WTC11 (cell line): Measurements from ENCODE around the gene IGF2BP1. TPM values are rescaled to one million over a fixed set of nuclear protein-coding genes. Genes with fewer than 3 reads are reported as not detected.

ENCODE experiments used
- ATAC-seq: fragments of 200-7000 bp; cut with Tn5 transposase; 2 replicates; pipeline ENCODE4 v1.10.0; 2021; ENCODE audit warnings: mild to moderate bottlenecking, moderate library complexity
- CTCF ChIA-PET: fragments of 300-600 bp; sonication (Branson Sonifier 250); formaldehyde crosslinking; loops from one replicate; lab custom pipeline; 2021; ENCODE audit warnings: antibody characterized with exemption; lab: Charles Lee
- POLR2A ChIA-PET: fragments of 350-600 bp; sonication (Branson Sonifier 250); formaldehyde crosslinking; loops from one replicate; lab custom pipeline; 2021; ENCODE audit warnings: antibody characterized with exemption; lab: Charles Lee
- DNase-seq: peaks from one replicate; pipeline ENCODE4 v3.0.0; 2021; ENCODE audit warnings: low spot score
- H3K27ac Mint-ChIP-seq: 2 replicates; pipeline ENCODE4 v1.8.0; 2021; ENCODE audit warnings: mixed read lengths
- H3K27me3 Mint-ChIP-seq: 2 replicates; pipeline ENCODE4 v1.8.0; 2021; ENCODE audit warnings: low read depth, mild to moderate bottlenecking, moderate library complexity, mixed read lengths
- H3K36me3 Mint-ChIP-seq: 2 replicates; pipeline ENCODE4 v1.8.0; 2021; ENCODE audit warnings: mixed read lengths
- H3K4me1 Mint-ChIP-seq: 2 replicates; pipeline ENCODE4 v1.8.0; 2022; ENCODE audit warnings: mixed read lengths
- H3K4me3 Mint-ChIP-seq: 2 replicates; pipeline ENCODE4 v1.8.0; 2021; ENCODE audit warnings: mild to moderate bottlenecking, moderate library complexity, mixed read lengths
- H3K9me3 Mint-ChIP-seq: 2 replicates; pipeline ENCODE4 v1.8.0; 2021; ENCODE audit warnings: mixed read lengths
- ATF1 ChIP-seq: sonication (generic); formaldehyde crosslinking; IDR thresholded peaks from 2 replicates; pipeline ENCODE4 v1.8.1; 2023; ENCODE audit warnings: mild to moderate bottlenecking, moderate library complexity, missing genetic modification reagents
- CBFB ChIP-seq: sonication (generic); formaldehyde crosslinking; IDR thresholded peaks from 2 replicates; pipeline ENCODE4 v1.8.1; 2022; ENCODE audit warnings: mild to moderate bottlenecking, low read depth, missing genetic modification reagents
- HMGA2 ChIP-seq: fragments of 250-450 bp; sonication (Bioruptor Pico); IDR thresholded peaks from 2 replicates; pipeline ENCODE4 v1.4.0; 2021; ENCODE audit warnings: mild to moderate bottlenecking, moderate library complexity
- MYBL2 ChIP-seq: sonication (generic); formaldehyde crosslinking; IDR thresholded peaks from 2 replicates; pipeline ENCODE4 v1.8.1; 2023; ENCODE audit warnings: mild to moderate bottlenecking, moderate library complexity, missing genetic modification reagents
- NR2C2 ChIP-seq: sonication (generic); formaldehyde crosslinking; IDR thresholded peaks from 2 replicates; pipeline ENCODE4 v1.8.0; 2022; ENCODE audit warnings: mild to moderate bottlenecking, missing genetic modification reagents
- SP1 ChIP-seq: sonication (generic); formaldehyde crosslinking; conservative IDR thresholded peaks from 2 replicates; pipeline ENCODE4 v1.8.1; 2022; ENCODE audit warnings: missing genetic modification reagents
- TEAD1 ChIP-seq: sonication (generic); formaldehyde crosslinking; IDR thresholded peaks from 2 replicates; pipeline ENCODE4 v1.8.0; 2022; ENCODE audit warnings: mild to moderate bottlenecking, missing genetic modification reagents
- ZNF219 ChIP-seq: sonication (generic); formaldehyde crosslinking; IDR thresholded peaks from 2 replicates; pipeline ENCODE4 v1.8.0; 2023; ENCODE audit warnings: missing genetic modification reagents, mild to moderate bottlenecking, borderline replicate concordance
- ZNF423 ChIP-seq: fragments of 250-450 bp; sonication (Bioruptor Pico); IDR thresholded peaks from 2 replicates; pipeline ENCODE4 v2.1.2; 2022; ENCODE audit warnings: mild to moderate bottlenecking, moderate library complexity
- total RNA-seq: library from RNA; stranded (reverse); gene quantifications from 3 replicates; pipeline ENCODE4 v1.2.3, GENCODE V29; 2021
- TF ChIP-seq, protein P1 (sequence below): fragments of 250-450 bp; sonication (Bioruptor Pico); IDR thresholded peaks from 2 replicates; pipeline ENCODE4 v1.9.0; 2021; ENCODE audit warnings: mild to moderate bottlenecking
- TF ChIP-seq, protein P2 (sequence below): sonication (generic); formaldehyde crosslinking; IDR thresholded peaks from 2 replicates; pipeline ENCODE4 v1.8.0; 2022; ENCODE audit warnings: mild to moderate bottlenecking, missing genetic modification reagents
- TF ChIP-seq, protein P3 (sequence below): sonication (generic); formaldehyde crosslinking; IDR thresholded peaks from 2 replicates; pipeline ENCODE4 v1.8.0; 2022; ENCODE audit warnings: mild to moderate bottlenecking, missing genetic modification reagents
- TF ChIP-seq, protein P4 (sequence below): sonication (generic); formaldehyde crosslinking; IDR thresholded peaks from 2 replicates; pipeline ENCODE4 v1.8.1; 2023; ENCODE audit warnings: mild to moderate bottlenecking, missing genetic modification reagents, moderate library complexity
- TF ChIP-seq, protein P5 (sequence below): sonication (generic); formaldehyde crosslinking; IDR thresholded peaks from 2 replicates; pipeline ENCODE4 v1.8.1; 2023; ENCODE audit warnings: mild to moderate bottlenecking, missing genetic modification reagents
- TF ChIP-seq, protein P6 (sequence below): sonication (generic); formaldehyde crosslinking; IDR thresholded peaks from 2 replicates; pipeline ENCODE4 v1.8.1; 2022; ENCODE audit warnings: low read depth, mild to moderate bottlenecking, moderate library complexity, missing genetic modification reagents, borderline replicate concordance
- TF ChIP-seq, protein P7 (sequence below): sonication (generic); formaldehyde crosslinking; IDR thresholded peaks from 2 replicates; pipeline ENCODE4 v1.8.0; 2022; ENCODE audit warnings: mild to moderate bottlenecking, missing genetic modification reagents

IGF2BP1 gene
- total RNA-seq, 1 experiment from 2014 or later: 392 TPM

DNA sequence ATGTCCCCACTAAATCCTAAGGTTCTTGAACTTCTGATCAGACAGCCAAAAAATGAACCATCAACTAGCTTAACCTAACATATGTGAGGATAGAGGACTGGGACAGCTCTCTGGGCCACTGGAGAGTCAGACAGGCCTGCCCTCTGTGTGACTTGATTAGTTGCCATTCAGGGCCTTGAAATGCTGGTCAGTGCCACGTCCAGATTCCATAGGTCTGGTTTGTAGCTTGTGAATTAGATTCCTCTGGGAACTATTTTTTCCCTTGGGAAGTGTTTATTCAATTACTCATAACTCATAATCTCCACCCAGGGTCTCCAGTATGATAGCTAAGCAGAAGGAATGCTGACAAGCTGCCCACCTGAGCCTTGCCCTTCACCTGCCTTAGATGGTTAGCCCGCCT lies 48.2 kb downstream of the IGF2BP1 start:
- Mint-ChIP-seq H3K27me3 (no peaks in the 10 kb centered on the region), H3K4me3 (no peak overlapping the region), H3K4me1 (no peaks in the 10 kb centered on the region), H3K9me3 (no peaks in the 10 kb centered on the region), H3K27ac (no peak overlapping the region), H3K36me3 (peaks cover 95% of the 10 kb centered on the region)
- TF ChIP-seq TEAD1 (CRISPR knock-in tag): no peak
- TF ChIP-seq, protein P1, sequence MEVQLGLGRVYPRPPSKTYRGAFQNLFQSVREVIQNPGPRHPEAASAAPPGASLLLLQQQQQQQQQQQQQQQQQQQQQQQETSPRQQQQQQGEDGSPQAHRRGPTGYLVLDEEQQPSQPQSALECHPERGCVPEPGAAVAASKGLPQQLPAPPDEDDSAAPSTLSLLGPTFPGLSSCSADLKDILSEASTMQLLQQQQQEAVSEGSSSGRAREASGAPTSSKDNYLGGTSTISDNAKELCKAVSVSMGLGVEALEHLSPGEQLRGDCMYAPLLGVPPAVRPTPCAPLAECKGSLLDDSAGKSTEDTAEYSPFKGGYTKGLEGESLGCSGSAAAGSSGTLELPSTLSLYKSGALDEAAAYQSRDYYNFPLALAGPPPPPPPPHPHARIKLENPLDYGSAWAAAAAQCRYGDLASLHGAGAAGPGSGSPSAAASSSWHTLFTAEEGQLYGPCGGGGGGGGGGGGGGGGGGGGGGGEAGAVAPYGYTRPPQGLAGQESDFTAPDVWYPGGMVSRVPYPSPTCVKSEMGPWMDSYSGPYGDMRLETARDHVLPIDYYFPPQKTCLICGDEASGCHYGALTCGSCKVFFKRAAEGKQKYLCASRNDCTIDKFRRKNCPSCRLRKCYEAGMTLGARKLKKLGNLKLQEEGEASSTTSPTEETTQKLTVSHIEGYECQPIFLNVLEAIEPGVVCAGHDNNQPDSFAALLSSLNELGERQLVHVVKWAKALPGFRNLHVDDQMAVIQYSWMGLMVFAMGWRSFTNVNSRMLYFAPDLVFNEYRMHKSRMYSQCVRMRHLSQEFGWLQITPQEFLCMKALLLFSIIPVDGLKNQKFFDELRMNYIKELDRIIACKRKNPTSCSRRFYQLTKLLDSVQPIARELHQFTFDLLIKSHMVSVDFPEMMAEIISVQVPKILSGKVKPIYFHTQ (CRISPR knock-in tag): no peak
- TF ChIP-seq, protein P2, sequence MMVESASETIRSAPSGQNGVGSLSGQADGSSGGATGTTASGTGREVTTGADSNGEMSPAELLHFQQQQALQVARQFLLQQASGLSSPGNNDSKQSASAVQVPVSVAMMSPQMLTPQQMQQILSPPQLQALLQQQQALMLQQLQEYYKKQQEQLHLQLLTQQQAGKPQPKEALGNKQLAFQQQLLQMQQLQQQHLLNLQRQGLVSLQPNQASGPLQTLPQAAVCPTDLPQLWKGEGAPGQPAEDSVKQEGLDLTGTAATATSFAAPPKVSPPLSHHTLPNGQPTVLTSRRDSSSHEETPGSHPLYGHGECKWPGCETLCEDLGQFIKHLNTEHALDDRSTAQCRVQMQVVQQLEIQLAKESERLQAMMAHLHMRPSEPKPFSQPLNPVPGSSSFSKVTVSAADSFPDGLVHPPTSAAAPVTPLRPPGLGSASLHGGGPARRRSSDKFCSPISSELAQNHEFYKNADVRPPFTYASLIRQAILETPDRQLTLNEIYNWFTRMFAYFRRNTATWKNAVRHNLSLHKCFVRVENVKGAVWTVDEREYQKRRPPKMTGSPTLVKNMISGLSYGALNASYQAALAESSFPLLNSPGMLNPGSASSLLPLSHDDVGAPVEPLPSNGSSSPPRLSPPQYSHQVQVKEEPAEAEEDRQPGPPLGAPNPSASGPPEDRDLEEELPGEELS (CRISPR knock-in tag): no peak
- TF ChIP-seq MYBL2 (CRISPR knock-in tag): no peak
- no peak for TF ChIP-seq CBFB (CRISPR knock-in tag)
- TF ChIP-seq ZNF219 (CRISPR knock-in tag): no peak
- TF ChIP-seq, protein P3, sequence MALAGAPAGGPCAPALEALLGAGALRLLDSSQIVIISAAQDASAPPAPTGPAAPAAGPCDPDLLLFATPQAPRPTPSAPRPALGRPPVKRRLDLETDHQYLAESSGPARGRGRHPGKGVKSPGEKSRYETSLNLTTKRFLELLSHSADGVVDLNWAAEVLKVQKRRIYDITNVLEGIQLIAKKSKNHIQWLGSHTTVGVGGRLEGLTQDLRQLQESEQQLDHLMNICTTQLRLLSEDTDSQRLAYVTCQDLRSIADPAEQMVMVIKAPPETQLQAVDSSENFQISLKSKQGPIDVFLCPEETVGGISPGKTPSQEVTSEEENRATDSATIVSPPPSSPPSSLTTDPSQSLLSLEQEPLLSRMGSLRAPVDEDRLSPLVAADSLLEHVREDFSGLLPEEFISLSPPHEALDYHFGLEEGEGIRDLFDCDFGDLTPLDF (CRISPR knock-in tag): no peak
- TF ChIP-seq ZNF423 (CRISPR knock-in tag): no peak
- TF ChIP-seq, protein P4, sequence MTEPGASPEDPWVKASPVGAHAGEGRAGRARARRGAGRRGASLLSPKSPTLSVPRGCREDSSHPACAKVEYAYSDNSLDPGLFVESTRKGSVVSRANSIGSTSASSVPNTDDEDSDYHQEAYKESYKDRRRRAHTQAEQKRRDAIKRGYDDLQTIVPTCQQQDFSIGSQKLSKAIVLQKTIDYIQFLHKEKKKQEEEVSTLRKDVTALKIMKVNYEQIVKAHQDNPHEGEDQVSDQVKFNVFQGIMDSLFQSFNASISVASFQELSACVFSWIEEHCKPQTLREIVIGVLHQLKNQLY (CRISPR knock-in tag): no peak
- TF ChIP-seq, protein P5, sequence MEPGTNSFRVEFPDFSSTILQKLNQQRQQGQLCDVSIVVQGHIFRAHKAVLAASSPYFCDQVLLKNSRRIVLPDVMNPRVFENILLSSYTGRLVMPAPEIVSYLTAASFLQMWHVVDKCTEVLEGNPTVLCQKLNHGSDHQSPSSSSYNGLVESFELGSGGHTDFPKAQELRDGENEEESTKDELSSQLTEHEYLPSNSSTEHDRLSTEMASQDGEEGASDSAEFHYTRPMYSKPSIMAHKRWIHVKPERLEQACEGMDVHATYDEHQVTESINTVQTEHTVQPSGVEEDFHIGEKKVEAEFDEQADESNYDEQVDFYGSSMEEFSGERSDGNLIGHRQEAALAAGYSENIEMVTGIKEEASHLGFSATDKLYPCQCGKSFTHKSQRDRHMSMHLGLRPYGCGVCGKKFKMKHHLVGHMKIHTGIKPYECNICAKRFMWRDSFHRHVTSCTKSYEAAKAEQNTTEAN (CRISPR knock-in tag): no peak
- no peak for TF ChIP-seq SP1
- TF ChIP-seq, protein P6, sequence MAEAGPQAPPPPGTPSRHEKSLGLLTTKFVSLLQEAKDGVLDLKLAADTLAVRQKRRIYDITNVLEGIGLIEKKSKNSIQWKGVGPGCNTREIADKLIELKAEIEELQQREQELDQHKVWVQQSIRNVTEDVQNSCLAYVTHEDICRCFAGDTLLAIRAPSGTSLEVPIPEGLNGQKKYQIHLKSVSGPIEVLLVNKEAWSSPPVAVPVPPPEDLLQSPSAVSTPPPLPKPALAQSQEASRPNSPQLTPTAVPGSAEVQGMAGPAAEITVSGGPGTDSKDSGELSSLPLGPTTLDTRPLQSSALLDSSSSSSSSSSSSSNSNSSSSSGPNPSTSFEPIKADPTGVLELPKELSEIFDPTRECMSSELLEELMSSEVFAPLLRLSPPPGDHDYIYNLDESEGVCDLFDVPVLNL (CRISPR knock-in tag): no peak
- TF ChIP-seq ATF1 (CRISPR knock-in tag): no peak
- TF ChIP-seq NR2C2 (CRISPR knock-in tag): no peak
- TF ChIP-seq, protein P7, sequence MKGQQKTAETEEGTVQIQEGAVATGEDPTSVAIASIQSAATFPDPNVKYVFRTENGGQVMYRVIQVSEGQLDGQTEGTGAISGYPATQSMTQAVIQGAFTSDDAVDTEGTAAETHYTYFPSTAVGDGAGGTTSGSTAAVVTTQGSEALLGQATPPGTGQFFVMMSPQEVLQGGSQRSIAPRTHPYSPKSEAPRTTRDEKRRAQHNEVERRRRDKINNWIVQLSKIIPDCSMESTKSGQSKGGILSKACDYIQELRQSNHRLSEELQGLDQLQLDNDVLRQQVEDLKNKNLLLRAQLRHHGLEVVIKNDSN (CRISPR knock-in tag): no peak
- no peak for TF ChIP-seq HMGA2 (CRISPR knock-in tag)
- POLR2A ChIA-PET: interaction anchor here (0.6 kb wide), 1 partner anchor 15 kb away, joined by 4 read pairs; no protein-coding TSS in a partner anchor
- ATAC-seq (no peak), DNase-seq (no peak)
- CTCF ChIA-PET: interaction anchor here (1.2 to 2.5 kb wide), 3 partner anchors 9 to 31 kb away, joined by 5 to 12 read pairs (median 6); no protein-coding TSS in a partner anchor
